HepG2 (cell line): ENCODE data around the gene PRMT5. TPM values are rescaled to one million over a fixed set of nuclear protein-coding genes. Genes with fewer than 3 reads are reported as not detected.
A peak's percentile ranks its signal among the peaks of the same experiment; 100 is the strongest.

Source experiments
- CENPX ChIP-seq: sonication (generic); formaldehyde crosslinking; IDR thresholded peaks from 2 replicates; pipeline ENCODE4 v1.9.0; 2021; ENCODE audit warnings: mild to moderate bottlenecking, missing genetic modification reagents, moderate library complexity
- EED ChIP-seq: sonication (generic); formaldehyde crosslinking; IDR thresholded peaks from 2 replicates; pipeline ENCODE4 v1.5.0; 2020; ENCODE audit warnings: mild to moderate bottlenecking, missing genetic modification reagents
- HCFC1 ChIP-seq: fragments of 150-350 bp; IDR thresholded peaks from 2 replicates; pipeline ENCODE4 v1.6.1; 2014; ENCODE audit warnings: low read depth, low read length
- HHEX ChIP-seq: IDR thresholded peaks from 2 replicates; pipeline ENCODE4 v1.6.1; 2016; ENCODE audit warnings: control low read depth
- KDM3A ChIP-seq: IDR thresholded peaks from 2 replicates; pipeline ENCODE4 v1.6.1; 2018; ENCODE audit warnings: low read depth, missing compliant biosample characterization
- MTF1 ChIP-seq: sonication (generic); formaldehyde crosslinking; IDR thresholded peaks from 2 replicates; pipeline ENCODE4 v1.5.0; 2020; ENCODE audit warnings: missing genetic modification reagents
- REPIN1 ChIP-seq: sonication (generic); formaldehyde crosslinking; IDR thresholded peaks from 2 replicates; pipeline ENCODE4 v1.8.0; 2022; ENCODE audit warnings: missing genetic modification reagents, low read depth, mild to moderate bottlenecking, borderline replicate concordance
- RORA ChIP-seq: sonication (generic); formaldehyde crosslinking; IDR thresholded peaks from 2 replicates; pipeline ENCODE4 v1.5.0; 2020; ENCODE audit warnings: mild to moderate bottlenecking, missing genetic modification reagents, moderate library complexity
- SAP130 ChIP-seq: IDR thresholded peaks from 2 replicates; pipeline ENCODE4 v1.6.1; 2016; ENCODE audit warnings: low read depth
- TEAD3 ChIP-seq: optimal IDR thresholded peaks from 2 replicates; pipeline ENCODE3; 2016; ENCODE audit warnings: borderline replicate concordance
- THAP11 ChIP-seq: IDR thresholded peaks from 2 replicates; pipeline ENCODE4 v1.6.1; 2016; ENCODE audit warnings: missing biosample characterization, missing genetic modification reagents
- ZBTB1 ChIP-seq: sonication (generic); formaldehyde crosslinking; IDR thresholded peaks from 2 replicates; pipeline ENCODE4 v1.4.0; 2020; ENCODE audit warnings: missing genetic modification reagents, borderline replicate concordance
- ZBTB3 ChIP-seq: sonication (generic); formaldehyde crosslinking; IDR thresholded peaks from 2 replicates; pipeline ENCODE4 v1.4.0; 2020; ENCODE audit warnings: low read depth, mild to moderate bottlenecking, moderate library complexity, missing genetic modification reagents, borderline replicate concordance
- ZNF30 ChIP-seq: sonication (generic); formaldehyde crosslinking; IDR thresholded peaks from 2 replicates; pipeline ENCODE4 v1.5.0; 2020; ENCODE audit warnings: mild to moderate bottlenecking, missing genetic modification reagents
- ZNF33A ChIP-seq: sonication (generic); formaldehyde crosslinking; IDR thresholded peaks from 2 replicates; pipeline ENCODE4 v1.5.1; 2020; ENCODE audit warnings: missing genetic modification reagents, mild to moderate bottlenecking, moderate library complexity, borderline replicate concordance
- ZNF564 ChIP-seq: sonication (generic); formaldehyde crosslinking; IDR thresholded peaks from 2 replicates; pipeline ENCODE4 v1.8.1; 2023; ENCODE audit warnings: mild to moderate bottlenecking, missing genetic modification reagents
- polyA plus RNA-seq, 8 experiments: library from polyadenylated mRNA; depleted of rRNA in 3 of 8; stranded (reverse) in 7 of 8; unstranded in 1 of 8; fragments of >200 nt; fragmentation: Illumina TruSeq in 4 of 8; extraction: Trizol in 4 of 8; gene quantifications; 2 replicates each; pipeline versions ENCODE4 v1.2.1 to v1.2.3, GENCODE V29; 2011 to 2016; ENCODE audit warnings: low read depth in 4 of 8, missing spikeins in 1 of 8, mixed read lengths in 1 of 8; ENCODE audit not compliant: insufficient read depth in 1 of 8
- total RNA-seq, 5 experiments: library from RNA; depleted of rRNA; stranded (reverse); fragments of >200 nt; fragmentation: Illumina TruSeq; extraction: Trizol; gene quantifications; 2 replicates each; pipeline ENCODE4 v1.2.3, GENCODE V29; 2016; ENCODE audit warnings: low read depth in 1 of 5
- TF ChIP-seq, protein P1 (sequence below): sonication (generic); formaldehyde crosslinking; IDR thresholded peaks from 2 replicates; pipeline ENCODE4 v1.8.0; 2022; ENCODE audit warnings: mild to moderate bottlenecking, missing genetic modification reagents
- TF ChIP-seq, protein P2 (sequence below): sonication (generic); formaldehyde crosslinking; IDR thresholded peaks from 2 replicates; pipeline ENCODE4 v1.4.0; 2020; ENCODE audit warnings: missing genetic modification reagents
- TF ChIP-seq, protein P3 (sequence below): sonication (generic); formaldehyde crosslinking; IDR thresholded peaks from 2 replicates; pipeline ENCODE4 v1.4.0; 2020; ENCODE audit warnings: mild to moderate bottlenecking, missing genetic modification reagents, borderline replicate concordance

PRMT5 gene
- total and polyA plus RNA-seq, 2 of the 13 experiments (the other 11 are each of a cell fraction or from before 2014, with no cell fraction given): 210 to 354 TPM

GRCh38 chr14:22872033-22872832 is 56.9 kb downstream of the PRMT5 start (continued):
- TF ChIP-seq, protein P1, sequence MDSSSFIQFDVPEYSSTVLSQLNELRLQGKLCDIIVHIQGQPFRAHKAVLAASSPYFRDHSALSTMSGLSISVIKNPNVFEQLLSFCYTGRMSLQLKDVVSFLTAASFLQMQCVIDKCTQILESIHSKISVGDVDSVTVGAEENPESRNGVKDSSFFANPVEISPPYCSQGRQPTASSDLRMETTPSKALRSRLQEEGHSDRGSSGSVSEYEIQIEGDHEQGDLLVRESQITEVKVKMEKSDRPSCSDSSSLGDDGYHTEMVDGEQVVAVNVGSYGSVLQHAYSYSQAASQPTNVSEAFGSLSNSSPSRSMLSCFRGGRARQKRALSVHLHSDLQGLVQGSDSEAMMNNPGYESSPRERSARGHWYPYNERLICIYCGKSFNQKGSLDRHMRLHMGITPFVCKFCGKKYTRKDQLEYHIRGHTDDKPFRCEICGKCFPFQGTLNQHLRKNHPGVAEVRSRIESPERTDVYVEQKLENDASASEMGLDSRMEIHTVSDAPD (CRISPR knock-in tag): no peak
- TF ChIP-seq MTF1 (CRISPR knock-in tag): no peak
- no peak for TF ChIP-seq HCFC1
- TF ChIP-seq CENPX (CRISPR knock-in tag): no peak
- TF ChIP-seq ZNF33A (CRISPR knock-in tag): no peak; the same call in 1 of the 2 replicates
- no peak for TF ChIP-seq ZNF30 (CRISPR knock-in tag)
- 0 out of 2 replicates have a peak, but pooled peaks have one; percentile 17 for TF ChIP-seq ZNF564 (CRISPR knock-in tag)
- TF ChIP-seq KDM3A (CRISPR knock-in tag): peak; percentile 69
- 0 out of 2 replicates have a peak, but pooled peaks have one; percentile 57 for TF ChIP-seq ZBTB1
- TF ChIP-seq, protein P2, sequence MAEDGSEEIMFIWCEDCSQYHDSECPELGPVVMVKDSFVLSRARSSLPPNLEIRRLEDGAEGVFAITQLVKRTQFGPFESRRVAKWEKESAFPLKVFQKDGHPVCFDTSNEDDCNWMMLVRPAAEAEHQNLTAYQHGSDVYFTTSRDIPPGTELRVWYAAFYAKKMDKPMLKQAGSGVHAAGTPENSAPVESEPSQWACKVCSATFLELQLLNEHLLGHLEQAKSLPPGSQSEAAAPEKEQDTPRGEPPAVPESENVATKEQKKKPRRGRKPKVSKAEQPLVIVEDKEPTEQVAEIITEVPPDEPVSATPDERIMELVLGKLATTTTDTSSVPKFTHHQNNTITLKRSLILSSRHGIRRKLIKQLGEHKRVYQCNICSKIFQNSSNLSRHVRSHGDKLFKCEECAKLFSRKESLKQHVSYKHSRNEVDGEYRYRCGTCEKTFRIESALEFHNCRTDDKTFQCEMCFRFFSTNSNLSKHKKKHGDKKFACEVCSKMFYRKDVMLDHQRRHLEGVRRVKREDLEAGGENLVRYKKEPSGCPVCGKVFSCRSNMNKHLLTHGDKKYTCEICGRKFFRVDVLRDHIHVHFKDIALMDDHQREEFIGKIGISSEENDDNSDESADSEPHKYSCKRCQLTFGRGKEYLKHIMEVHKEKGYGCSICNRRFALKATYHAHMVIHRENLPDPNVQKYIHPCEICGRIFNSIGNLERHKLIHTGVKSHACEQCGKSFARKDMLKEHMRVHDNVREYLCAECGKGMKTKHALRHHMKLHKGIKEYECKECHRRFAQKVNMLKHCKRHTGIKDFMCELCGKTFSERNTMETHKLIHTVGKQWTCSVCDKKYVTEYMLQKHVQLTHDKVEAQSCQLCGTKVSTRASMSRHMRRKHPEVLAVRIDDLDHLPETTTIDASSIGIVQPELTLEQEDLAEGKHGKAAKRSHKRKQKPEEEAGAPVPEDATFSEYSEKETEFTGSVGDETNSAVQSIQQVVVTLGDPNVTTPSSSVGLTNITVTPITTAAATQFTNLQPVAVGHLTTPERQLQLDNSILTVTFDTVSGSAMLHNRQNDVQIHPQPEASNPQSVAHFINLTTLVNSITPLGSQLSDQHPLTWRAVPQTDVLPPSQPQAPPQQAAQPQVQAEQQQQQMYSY (CRISPR knock-in tag): no peak
- peak; percentile 52 for TF ChIP-seq TEAD3
- no peak for TF ChIP-seq EED
- TF ChIP-seq, protein P3, sequence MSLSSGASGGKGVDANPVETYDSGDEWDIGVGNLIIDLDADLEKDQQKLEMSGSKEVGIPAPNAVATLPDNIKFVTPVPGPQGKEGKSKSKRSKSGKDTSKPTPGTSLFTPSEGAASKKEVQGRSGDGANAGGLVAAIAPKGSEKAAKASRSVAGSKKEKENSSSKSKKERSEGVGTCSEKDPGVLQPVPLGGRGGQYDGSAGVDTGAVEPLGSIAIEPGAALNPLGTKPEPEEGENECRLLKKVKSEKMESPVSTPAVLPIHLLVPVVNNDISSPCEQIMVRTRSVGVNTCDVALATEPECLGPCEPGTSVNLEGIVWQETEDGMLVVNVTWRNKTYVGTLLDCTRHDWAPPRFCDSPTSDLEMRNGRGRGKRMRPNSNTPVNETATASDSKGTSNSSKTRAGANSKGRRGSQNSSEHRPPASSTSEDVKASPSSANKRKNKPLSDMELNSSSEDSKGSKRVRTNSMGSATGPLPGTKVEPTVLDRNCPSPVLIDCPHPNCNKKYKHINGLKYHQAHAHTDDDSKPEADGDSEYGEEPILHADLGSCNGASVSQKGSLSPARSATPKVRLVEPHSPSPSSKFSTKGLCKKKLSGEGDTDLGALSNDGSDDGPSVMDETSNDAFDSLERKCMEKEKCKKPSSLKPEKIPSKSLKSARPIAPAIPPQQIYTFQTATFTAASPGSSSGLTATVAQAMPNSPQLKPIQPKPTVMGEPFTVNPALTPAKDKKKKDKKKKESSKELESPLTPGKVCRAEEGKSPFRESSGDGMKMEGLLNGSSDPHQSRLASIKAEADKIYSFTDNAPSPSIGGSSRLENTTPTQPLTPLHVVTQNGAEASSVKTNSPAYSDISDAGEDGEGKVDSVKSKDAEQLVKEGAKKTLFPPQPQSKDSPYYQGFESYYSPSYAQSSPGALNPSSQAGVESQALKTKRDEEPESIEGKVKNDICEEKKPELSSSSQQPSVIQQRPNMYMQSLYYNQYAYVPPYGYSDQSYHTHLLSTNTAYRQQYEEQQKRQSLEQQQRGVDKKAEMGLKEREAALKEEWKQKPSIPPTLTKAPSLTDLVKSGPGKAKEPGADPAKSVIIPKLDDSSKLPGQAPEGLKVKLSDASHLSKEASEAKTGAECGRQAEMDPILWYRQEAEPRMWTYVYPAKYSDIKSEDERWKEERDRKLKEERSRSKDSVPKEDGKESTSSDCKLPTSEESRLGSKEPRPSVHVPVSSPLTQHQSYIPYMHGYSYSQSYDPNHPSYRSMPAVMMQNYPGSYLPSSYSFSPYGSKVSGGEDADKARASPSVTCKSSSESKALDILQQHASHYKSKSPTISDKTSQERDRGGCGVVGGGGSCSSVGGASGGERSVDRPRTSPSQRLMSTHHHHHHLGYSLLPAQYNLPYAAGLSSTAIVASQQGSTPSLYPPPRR (CRISPR knock-in tag): no peak; the same call in 1 of the 2 replicates
- no peak for TF ChIP-seq HHEX (CRISPR knock-in tag)
- TF ChIP-seq ZBTB3 (CRISPR knock-in tag): peak; percentile 11; the same call in 1 of the 2 replicates
- TF ChIP-seq THAP11 (CRISPR knock-in tag): no peak; the same call in 1 of the 2 replicates
- no peak for TF ChIP-seq REPIN1 (CRISPR knock-in tag)
- no peak for TF ChIP-seq RORA (CRISPR knock-in tag)
- peak; percentile 80 for TF ChIP-seq SAP130
